ENCODE data around the gene EFCAB12. TPM values are rescaled to one million over a fixed set of nuclear protein-coding genes. Genes with fewer than 3 reads are reported as not detected.

EFCAB12 gene
- total and polyA plus RNA-seq, 2 donors (not counting 3 experiments of a cell fraction or from before 2014, with no cell fraction given): 0.15 to 0.49 TPM

DNA sequence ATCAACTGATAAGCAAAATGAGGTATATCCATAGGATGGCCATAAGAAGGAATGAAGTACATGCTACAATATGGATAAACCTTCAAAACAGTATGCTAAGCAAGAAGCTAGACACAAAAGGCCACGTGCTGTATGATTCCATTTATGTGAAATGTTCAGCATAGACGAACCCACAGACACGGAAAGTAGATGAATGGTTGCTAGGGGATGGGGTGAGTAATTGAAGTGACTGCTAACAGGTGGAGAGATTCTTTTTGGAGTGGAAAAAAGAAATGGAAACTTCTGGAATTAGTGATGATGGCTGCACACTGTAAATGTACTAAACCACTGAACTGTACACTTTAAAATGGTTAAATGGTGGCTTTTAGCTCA is 630 bp upstream of the EFCAB12 start:
- Histone ChIP-seq H2AFZ (ENCODE audit: low read depth, low read length) (peak overlapping the region; percentile 65), H3K27ac (ENCODE audit: insufficient read depth, low read depth, low read length) (no peak overlapping the region), H3K79me2 (ENCODE audit: control insufficient read depth, insufficient read depth, low read length) (no peaks in the 10 kb centered on the region), H3K9me3 (replicated peaks; ENCODE audit: control insufficient read depth, insufficient read depth, low read length) (no peaks in the 10 kb centered on the region), H3K36me3 (ENCODE audit: control insufficient read depth in 2 of 2, extremely low read depth in 1 of 2, insufficient read depth in 2 of 2, low read length in 2 of 2) (peaks cover 11 to 17% of the 10 kb centered on the region in 2 experiments), H3K9me1 (replicated peaks; ENCODE audit: control insufficient read depth, extremely low read depth, insufficient read depth, low read length) (no peaks in the 10 kb centered on the region), H3K4me2 (ENCODE audit: insufficient read depth, low read length) (peak overlapping the region; percentile 82), H4K20me1 (replicated peaks; ENCODE audit: control insufficient read depth, extremely low read depth, insufficient read depth, low read length) (no peaks in the 10 kb centered on the region), H3K9ac (replicated peaks; ENCODE audit: extremely low read depth, insufficient read depth, low read length) (no peak overlapping the region), H3K4me1 (ENCODE audit: control insufficient read depth, extremely low read depth, insufficient read depth, low read length) (peaks cover 6% of the 10 kb centered on the region), H3K27me3 (ENCODE audit: control insufficient read depth in 2 of 2, insufficient read depth in 2 of 2, low read length in 2 of 2) (peaks cover 0 to 4% of the 10 kb centered on the region in 2 experiments), H3K4me3 (replicated peaks in 1 of 3; ENCODE audit: insufficient read depth in 1 of 3, low read depth in 1 of 3, low read length in 3 of 3) (no peak overlapping the region)
- POLR2A ChIA-PET: interaction anchor here (1.0 to 1.3 kb wide), 2 partner anchors 10 to 12 kb away, joined by 3 to 4 read pairs; partner anchors contain the start of gene MBD4
- DNase-seq (ENCODE audit: low read depth, low spot score): no peak
- peak; percentile 52 for FAIRE-seq
- dilution Hi-C loops (cut with MboI; ENCODE audit: extremely low pct_ligation_motif_present, low sequenced_read_pairs): no loop called here
- intact Hi-C loops (cut with micrococcal nuclease): loop anchor here (2.0 kb wide), 1 partner anchor 46 kb away; no protein-coding TSS in a partner anchor
- no TSS peak for BruUV-seq (replicated peaks)
- CTCF ChIA-PET: interaction anchor here (0.8 to 3.6 kb wide), 9 partner anchors 10 to 222 kb away, joined by 3 to 27 read pairs (median 4); partner anchors contain the start of genes IFT122 and MBD4
- TF ChIP-seq MYC (IDR thresholded peaks at IDR 0.05; ENCODE audit: low read depth, low read length): no peak
- no peak for TF ChIP-seq POLR2AphosphoS5 (IDR thresholded peaks at IDR 0.05; ENCODE audit: insufficient read depth, low read depth, low read length)
- no peak for TF ChIP-seq FOS (IDR thresholded peaks at IDR 0.05; ENCODE audit: borderline replicate concordance, insufficient read depth, low read length)
- TF ChIP-seq JUN (IDR thresholded peaks at IDR 0.05; ENCODE audit: borderline replicate concordance, insufficient read depth, insufficient read length, low read depth): no peak
- TF ChIP-seq MAX (IDR thresholded peaks at IDR 0.05; ENCODE audit: insufficient read depth, insufficient read length): no peak
- no peak for TF ChIP-seq GATA2 (IDR thresholded peaks at IDR 0.05; ENCODE audit: insufficient read depth, insufficient read length, low read depth, low read length)
- TF ChIP-seq POLR2A (IDR thresholded peaks at IDR 0.05; ENCODE audit: low read depth, low read length): no peak
- TF ChIP-seq EZH2 (IDR thresholded peaks at IDR 0.05; ENCODE audit: borderline replicate concordance, low read depth, low read length, severe bottlenecking): no peak
- no peak for TF ChIP-seq CTCF (IDR thresholded peaks at IDR 0.05; ENCODE audit: extremely low read depth in 1 of 2, insufficient read depth in 1 of 2, low read depth in 1 of 2, low read length in 2 of 2)

Measured in endothelial cell of umbilical vein (primary cell).